Activated CD8-positive, alpha-beta memory T cell treated with anti-CD3 and anti-CD28 coated beads for 4 hours (primary cell): ENCODE data around the gene NCOA6.

Source experiments
- DNase-seq, 2 donors: peaks; one replicate each; pipeline ENCODE4 v3.0.0-alpha.2; 2020; ENCODE audit warnings: low read depth in 2 of 2

NCOA6 gene

DNA sequence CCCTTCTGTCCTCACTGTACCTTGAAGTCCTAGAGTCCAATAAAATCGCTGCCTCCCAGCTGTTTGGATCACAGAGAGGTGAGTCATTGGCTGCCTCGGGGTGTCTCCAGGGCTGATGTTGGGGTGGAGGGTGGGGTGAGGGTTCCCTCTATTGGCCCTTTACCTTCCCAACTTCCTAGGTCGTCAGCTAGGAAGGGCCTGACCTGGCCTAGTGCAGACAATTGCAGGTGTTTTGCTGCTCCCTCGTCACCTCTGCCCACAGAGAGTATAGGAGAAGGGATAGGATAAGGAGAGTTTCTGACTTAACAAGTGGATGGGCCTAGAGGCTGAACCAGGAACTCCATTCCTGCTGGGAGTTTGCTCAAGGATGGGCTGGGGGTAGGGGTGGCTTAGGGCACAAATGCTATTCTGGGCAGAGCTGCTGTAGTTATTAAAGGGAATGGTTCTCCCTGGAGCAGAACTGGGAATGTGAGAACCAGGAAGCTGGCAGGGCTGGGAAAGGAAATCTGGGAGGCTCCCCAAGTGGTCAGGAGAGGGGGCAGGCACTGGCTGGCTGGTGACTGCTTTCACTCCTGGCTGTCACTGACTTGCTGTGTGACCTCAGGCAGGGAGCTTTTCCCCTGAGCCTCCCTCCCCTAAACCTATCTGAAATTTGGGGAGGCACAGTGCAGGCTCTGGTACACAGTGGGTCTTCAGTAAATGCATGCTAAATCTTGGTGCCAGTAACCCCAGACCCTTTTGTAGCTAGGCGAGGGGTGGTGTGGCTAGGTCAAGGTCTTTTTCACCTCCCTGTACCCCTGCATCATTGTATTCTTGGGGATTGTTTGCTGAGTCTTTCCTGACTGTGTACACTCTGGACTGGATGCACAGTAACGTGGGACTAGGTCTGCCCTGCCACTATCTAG lies 119.8 kb downstream of the NCOA6 start:
- no peak for DNase-seq

DNA sequence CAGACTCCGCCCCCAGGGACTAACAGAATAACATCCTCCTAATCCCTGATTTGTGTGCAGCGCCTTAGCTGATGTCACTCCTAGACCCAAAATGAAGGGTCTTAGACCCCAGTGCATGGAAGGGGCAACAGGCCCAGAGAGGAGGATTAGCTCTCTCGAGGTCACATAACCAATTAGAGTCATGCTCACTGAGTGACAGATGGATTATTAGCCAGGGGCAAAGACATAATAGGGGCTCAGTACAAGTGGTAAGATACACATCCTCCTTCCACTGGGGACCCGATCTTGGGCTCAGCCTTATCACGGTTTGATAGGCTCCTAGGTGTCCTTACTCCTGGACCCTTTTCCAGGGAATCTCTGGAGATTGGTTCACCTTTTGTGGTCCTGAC lies 120.4 kb downstream of the NCOA6 start:
- DNase-seq: no peak

DNA sequence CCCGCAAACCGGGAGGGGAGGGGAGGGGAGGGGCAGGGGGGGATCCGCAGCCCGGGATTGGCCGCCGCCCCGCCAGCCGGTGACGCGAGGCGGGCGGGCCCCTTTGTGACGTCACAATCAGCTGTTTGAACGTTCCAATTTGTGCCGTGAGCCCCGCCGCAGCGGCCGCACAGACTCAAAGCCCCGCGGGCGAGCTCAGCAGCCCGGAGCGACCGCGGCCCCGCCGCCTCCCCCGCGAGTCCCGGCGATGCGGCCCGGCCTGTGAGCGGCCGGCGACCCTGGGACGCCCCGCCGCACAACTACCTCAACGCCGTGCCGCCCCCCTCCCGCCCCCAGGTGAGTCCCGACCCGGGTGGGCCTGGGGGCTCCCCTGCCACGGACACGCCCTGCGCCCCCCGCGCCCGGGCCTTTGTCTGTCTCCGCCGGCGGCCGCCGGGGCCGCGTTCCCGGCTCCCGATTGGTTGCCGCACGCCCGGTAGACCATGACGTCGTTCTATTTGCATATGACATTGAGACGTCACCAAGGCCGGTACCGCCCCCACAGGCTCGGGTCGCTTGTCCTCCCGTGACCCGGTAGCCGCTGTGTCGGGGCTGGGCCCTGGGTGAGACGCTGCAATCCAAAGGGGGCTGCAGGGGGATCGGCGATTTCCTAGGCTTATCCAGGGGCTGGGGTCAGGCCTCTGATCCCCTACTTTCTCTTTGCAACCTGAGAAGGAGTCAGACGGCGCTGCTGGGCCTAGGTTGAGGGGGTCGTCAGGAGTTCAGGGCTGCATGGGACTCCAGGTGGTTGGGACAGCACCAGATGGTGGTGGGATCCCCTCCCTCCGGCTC lies 121.1 kb downstream of the NCOA6 start, which contains the start of gene TP53INP2:
TSS of gene TP53INP2 (plus strand) at position 168 of the 831 bp plus-strand sequence. CDS start 4,396 bp downstream, outside the sequence.
- peak; percentile 64 to 73 for DNase-seq

DNA sequence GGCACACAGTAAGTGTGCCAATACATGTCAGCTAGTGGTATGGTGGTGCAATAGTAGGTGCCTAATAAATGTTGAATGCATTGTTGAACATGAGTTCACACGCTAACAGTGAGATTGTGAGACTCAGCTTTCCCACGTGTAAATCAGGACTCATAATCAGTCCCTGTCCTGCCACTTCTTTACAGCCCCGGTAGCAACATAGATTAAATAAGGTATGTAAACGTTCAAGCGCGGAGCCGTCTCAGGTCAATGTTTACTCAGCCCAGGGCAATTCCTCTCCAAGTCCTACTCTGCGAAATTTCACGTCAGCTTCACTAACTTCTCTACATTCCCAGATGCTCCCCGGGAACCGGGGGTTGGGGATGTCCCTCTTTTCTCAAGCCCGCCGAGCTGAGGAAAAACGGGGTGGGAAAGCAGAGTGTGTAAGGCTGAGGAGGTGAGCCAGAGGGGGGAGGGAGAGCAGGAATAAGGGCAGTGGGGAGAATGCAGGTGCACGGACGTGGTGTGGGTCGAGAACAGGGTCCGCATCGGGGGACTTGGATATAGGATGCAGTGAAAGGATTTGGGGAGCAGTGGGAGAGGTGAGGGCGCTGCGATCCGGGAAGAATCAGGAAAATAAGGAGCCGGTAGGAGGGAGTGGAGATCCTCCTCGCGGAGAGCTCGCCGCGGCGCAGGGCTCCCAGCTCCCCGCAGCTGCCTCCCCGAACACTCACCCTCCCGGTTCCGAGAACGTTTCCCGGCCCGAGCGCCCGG lies 121.9 kb downstream of the NCOA6 start:
- DNase-seq: no peak

DNA sequence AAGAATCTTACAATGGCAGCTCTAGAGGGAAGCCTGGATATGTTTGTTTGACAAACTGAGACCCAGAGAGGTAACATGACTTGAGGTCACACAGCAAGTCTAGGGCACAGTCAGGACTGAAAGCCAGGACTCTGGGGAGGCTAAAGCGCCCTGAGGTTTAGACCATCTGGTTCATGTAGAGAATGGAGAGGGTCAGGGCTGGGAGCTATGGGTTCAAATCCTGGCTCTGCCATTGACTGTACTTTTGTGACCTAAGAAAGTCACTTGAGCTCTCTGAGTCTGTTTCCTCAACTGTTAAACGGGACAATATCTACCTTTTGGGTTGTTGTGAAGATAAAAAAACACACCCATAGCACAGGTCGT lies 122.4 kb downstream of the NCOA6 start:
- no peak for DNase-seq

DNA sequence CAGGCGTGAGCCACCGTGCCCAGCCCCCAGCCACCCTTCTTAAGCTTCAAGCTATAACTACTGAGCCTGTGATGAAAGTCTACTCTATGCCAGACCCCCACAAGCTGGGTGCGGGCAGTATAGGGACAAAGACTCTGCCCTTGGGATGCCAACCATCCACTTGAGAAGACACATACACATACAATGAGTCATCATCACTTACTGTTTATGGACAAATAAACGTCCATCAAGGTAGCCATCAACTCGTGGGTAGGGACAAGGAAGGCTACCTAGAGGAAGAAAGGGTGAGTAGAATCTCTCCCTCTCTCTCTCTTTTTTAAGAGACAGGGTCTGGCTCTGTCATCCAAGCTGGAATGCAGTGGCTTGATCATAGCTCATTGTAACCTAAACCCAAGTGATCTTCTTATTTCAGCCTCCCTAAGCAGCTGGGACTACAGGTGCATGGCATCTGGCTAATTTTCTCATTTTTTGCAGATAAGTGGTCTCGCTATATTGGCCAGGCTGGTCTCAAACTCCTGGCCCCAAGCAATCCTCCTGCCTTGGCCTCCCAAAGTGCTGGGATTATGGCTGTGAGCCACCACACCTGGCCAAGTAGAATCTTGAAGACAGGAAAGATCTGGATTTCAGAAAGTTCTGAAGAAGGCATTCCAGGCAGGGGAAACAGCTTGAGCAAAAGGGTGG lies 123.9 kb downstream of the NCOA6 start:
- DNase-seq: no peak

DNA sequence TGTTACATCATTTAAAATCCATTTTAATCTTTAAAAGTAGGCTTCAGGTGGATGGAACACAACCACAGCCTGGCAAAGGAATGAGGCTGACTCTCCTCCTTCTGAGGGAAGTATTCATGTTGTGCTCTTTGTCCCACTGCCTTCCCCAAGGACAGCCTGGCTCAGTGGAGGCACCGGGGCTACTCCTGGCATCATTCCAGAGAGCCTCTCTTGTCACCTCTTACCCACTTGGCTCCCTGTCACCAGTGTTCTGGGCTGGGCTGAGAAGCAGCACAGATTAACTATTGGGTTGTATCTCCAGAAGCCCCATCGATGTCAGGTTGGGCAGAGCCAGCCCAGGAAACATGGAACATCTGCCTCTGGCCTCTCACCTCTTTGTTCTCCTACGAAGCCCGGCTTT lies 132.0 kb downstream of the NCOA6 start:
- no peak for DNase-seq

DNA sequence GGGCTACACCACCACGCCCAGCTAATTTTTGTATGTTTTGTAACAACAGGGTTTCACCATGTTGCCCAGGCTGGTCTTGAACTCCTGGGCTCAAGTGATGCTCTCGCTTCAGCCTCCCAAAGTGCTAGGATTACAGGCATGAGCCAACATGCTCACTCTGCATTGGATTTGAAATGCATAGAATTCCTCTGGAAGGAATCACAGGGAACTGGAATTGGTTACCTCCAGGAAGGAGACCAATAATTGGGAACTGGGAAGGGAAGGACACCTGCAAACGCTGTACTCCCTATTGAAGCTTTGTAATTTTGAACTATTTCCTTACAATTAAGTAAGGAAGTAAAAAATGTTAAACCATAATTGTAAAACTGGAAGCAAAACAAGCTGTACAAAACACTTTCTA lies 133.6 kb downstream of the NCOA6 start:
- DNase-seq: no peak

DNA sequence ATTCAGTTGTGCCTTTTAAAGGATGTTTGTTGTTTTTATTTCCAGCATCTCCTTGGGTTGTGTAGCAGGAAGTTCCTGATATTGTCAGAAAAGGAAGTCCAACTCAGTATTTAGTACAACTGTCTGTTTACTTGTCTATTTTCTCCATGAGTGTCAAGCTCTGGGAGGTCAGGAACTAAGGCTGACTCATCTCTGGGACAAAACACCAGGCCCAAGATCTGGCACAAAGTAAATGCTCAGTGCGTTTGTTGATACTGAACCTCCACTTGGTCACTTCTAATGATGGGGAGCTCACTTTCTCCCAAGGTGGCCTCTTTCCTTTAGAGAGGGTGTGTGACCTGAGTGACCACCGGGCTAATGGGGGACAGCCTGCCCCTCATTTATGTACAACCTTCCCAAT lies 136.0 kb downstream of the NCOA6 start:
- DNase-seq: no peak

DNA sequence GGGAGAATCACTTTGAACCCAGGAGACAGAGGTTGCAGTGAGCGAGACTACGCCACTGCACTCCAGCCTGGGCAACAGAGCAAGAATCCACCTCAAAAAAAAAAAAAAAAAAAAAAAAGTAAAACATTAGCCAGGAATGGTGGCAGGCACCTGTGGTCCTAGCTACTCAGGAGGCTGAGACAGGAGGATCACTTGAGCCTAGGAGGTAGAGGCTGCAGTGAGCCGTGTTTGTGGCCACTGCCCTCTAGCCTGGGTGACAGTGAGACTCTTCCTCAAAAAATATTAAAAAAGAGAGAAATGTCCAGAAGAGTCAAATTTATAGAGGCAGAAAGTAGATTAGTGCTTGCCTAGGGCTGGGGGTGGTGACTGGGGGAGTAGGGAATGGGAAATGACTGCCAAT lies 141.8 kb downstream of the NCOA6 start:
- no peak for DNase-seq

DNA sequence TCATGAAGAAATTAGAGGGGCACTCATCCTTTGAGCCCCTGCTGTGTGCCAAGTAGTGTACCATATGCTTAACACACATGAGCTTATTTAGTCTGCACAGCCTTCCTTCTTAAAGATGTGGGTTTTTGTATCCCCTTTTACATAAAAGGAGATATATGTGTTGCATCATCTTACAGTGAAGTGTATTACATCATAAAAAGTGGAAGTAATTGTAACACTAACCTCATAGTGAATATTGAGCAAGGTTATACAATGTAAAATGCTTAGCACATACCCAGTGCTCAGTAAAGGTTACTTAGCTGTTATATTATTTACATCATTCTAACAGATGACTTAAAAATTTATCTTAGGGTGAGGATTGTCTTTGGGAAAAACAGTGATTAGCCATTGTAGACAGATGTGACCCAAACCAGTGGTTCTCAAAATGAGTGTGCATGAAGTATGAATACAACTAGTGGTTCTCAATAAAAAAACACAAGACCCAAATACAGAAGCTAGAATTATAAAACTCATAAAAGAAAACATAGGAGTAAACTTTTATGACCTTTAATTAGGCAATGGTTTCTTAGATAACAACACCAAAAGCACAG lies 144.8 kb downstream of the NCOA6 start:
- no peak for DNase-seq

DNA sequence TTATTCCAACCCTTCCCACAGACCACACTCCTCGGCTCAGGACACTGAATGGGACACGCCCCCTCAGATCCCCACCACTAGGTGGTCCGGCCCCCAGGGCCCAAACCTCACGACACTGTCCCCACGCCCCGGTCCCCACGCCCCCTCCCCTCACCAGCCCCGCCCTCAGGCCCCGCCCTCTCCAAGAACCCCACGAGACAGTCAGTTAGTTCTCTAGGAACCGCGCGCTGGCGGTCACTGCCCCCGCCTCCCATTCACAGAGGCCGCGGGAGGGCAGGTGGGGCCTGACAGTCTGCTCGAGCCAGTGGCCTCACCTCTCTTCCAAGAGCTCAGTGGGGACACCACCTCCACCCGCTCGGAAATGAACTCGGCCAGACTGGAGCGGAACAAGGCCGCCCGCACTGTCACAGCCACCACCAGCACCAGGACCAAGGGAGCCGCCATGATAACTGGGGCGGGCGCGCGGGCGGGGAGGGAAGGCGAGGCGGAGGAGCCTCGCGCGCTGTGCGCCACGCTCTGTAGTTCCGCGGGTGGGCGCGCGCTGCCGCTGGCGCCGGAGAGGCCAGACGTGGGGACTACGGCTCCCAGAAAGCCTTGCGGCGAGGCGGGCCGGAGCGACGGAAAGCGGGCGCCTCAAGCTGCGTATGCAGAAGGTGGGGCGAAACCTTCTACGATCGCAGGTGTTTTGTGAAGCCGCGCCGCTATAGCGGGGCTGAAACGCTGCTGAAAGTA lies 148.6 kb downstream of the NCOA6 start, which contains the start of gene PIGU:
TSS of gene PIGU (minus strand) at position 451 of the 732 bp plus-strand sequence. CDS start at position 444, 7 bp downstream.
- peak; percentile 93 to 94 for DNase-seq

DNA sequence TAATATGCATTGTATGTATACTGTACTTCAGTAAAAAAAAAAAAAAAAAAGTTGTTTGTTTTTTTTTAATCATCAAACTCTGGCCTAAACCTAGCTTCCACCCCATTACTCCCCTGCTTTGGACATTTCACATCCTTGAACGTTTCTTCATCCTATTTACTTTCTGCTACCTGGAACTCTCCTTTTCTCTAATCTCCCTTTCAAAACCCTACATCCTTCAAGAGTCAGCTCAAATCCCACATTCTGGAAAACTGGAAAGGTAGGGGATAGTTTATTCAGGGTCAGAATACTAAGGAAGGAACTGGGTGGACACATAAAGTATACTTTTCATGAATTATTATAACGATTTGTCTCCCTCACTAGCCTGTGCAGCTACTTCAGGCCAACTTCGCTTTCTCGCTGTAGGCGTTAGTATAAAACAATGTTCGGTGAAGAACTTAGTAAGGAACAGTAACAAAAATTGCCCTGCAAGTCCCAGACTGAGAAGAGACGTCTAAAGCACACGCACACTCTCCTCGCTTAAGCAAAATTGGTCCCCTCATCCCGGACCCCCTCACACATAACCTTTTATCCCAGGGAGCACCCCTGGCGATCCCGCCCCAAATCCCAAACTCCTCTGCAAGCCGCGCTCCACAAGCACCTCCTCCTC lies 149.3 kb downstream of the NCOA6 start:
- DNase-seq: no peak

DNA sequence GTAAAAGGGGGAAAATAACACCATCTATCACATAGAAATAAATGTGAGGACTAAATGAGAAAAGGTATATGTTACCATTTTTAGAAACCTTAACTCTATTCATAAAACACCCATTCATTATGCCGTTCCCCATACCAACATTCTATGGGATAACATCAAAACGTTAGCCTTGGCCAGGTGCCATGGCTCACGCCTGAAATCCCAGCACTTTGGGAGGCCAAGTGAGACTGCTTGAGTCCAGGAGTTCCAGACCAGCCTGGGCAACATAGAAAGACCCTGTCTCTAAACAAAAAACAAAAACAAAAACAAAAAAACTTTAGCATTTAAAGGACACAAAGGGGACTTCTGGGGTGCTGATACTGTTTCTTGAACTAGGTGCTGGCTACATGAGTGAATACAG lies 149.9 kb downstream of the NCOA6 start:
- no peak for DNase-seq

DNA sequence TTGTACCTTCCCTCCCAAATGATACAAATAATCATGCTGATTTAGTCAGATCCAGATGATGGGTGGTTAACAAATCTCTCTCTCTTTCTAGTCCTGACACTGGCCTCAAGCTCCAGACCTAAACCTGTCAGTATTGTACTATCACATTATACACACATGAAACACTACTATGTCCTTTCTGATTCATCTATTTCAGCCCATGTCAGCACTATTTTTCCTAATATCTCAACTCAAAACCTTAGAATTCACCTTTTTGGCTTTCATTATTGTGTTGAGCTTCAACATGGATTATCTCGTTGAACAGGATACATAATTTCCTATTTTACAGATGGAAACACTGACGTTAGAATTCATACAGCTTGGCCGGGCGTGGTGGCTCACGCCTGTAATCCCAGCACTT lies 152.0 kb downstream of the NCOA6 start:
- DNase-seq: no peak

DNA sequence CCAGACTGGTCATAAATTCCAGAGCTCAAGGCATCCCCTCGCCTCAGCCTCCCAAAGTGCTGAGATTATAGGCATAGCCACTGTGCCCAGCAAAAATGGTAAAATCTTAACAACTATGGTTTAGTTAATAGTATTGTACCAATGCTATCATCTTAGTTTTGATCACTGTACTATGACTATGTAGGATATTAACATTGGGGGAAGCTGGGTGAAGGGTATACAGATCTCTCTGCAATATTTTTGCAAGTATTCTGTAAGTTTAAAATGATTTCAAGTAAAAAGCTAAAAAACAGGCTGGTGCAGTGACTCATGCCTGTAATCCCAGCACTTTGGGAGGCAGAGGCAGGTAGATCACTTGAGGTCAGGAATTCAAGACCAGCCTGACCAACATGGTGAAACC lies 156.4 kb downstream of the NCOA6 start:
- DNase-seq: no peak
